Caki2 (cell line): ENCODE data around the gene TMEM169. TPM values are rescaled to one million over a fixed set of nuclear protein-coding genes. Genes with fewer than 3 reads are reported as not detected.

Experiments used
- DNase-seq: peaks from one replicate; pipeline ENCODE4 v3.0.0-alpha.2; 2015; ENCODE audit warnings: low read depth
- in situ Hi-C: cut with HindIII; loops from 2 replicates; pipeline ENCODE4 v1.10.0; 2016; ENCODE audit warnings: low sequenced_read_pairs, low pct_unique_long_range_greater_than_20kb, mixed read lengths
- total RNA-seq: library from RNA; depleted of rRNA; stranded (reverse); fragments of >200 nt; shearing (Covaris generic); gene quantifications from 2 replicates; pipeline ENCODE4 v1.2.3, GENCODE V29; 2014; ENCODE audit warnings: low replicate concordance; rRNA removed

Gene TMEM169
- total RNA-seq, 1 experiment from 2014 or later: 5.5 TPM

DNA sequence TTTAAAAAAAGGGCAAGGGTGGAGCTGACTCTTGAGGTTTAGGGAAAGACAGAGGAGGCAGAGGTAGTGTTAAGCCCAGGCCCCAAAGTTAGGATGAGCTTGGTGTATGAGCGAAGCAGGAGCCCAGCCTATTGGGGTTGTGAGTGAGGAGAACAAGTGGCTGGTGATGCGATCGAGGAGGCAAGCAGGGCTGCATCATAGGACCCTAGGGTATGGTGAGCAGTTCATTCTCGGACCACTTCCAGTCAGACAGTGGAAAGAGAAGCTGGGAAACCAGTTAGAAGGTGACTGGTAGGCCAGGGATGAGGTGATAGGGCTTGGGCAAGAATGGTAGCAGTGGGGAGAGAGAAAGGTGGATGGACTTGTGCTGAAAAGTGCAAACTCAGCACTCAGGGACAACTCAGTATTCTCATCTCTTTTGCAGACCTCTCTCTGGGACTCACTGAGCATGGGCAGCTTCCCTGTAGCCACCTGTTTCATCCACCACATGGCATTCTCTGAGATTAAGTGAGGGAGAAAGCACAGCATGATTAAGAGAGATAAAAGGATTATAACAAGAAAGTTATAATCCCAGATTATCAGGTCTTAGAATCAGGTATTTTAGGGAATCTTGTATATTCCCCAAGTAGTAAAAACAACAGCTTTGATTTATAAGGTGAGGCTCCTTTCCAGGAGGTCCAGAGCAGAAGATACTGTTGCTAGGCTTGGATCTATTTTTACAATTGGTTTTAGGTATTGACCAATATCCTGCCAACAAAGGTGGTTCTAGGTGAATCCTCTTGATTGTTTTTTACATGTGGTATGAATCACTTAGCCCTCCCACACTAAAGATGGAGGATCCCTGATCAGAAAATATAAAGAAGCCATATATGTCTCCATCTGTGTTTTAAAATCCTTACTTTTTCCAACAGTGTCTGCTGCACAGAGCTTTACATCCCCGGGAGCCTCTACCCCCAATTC lies 65.7 kb downstream of the TMEM169 start:
- DNase-seq: no peak
- in situ Hi-C loops: no loop called here

DNA sequence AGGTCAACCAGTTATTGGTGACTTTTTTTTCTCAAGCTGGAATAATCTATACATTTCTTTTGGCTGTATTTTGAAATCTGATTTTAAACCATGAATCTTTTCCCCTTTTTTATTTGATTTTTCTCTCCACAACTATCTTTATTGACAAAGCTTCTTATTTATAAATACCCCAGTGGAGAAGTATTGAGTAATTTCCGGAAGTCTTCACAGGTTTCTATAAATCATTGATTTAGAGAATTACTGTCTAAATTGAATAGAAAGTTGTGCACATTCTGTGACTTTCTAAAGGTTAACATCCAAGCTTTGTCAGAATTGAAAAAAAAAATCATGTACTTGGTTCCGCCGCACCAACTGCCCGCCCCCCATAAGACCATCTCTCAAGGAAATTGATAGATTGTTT lies 67.3 kb downstream of the TMEM169 start:
- no peak for DNase-seq
- in situ Hi-C loops: no loop called here

DNA sequence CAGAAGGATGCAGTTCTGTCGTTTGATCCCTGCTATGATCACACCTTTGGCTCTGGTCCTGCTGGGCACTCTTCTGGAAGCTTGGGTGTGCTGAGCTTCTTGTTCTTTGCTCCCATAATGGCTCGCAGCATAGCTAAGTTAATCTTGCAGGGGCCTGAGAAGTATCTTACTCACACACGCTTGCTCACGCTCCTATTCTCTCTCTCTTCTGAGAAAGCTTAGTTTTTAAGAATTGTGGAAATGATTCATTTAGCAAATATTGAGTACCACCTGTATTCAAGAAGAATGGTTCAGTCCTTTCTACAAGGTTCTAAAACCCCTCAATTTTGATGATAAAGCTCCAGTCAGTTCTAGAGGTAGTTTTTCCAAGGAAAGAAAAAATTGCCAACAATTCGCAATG lies 68.0 kb downstream of the TMEM169 start:
- no peak for DNase-seq
- in situ Hi-C loops: no loop called here

DNA sequence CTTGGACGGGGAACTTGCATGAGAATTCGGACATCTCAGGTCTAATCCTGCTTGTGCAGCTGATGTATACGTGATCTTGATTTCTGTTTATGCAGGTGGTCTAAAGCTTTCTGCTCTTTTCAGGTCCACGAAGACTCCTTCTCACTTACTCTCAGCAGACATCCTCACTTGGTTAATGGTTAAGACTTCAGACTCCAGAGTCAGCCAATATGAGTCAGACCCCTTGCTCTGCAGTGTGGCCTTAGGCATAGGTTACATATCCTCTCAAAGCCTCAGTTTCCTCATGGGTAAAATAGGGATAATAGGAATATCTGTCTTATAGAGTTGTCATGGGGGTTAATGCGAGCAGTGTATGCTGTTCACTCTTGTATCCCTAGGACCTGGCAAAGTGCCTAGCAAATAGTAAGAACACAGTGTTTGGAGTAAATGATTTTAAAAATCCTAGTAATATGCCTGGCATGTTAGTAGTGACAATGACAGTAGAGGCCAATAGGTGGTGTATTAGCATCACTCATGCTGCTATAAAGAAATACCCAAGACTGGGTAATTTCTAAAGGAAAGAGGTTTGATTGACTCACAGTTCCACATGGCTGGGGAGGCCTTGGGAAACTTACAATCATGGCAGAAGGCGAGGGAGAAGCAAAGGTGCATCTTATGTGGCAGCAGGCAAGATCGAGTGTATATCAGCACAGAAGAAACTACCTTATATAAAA lies 69.8 kb downstream of the TMEM169 start:
- DNase-seq: peak; percentile 53

More for the DNA sequence above, 69.8 kb downstream of the TMEM169 start:
- in situ Hi-C loops: no loop called here

Other genes starting within 250 kb of the TMEM169 start
- gene MREG, start 68.4 kb upstream of the TMEM169 start, total RNA-seq: 9.7 and 12.0 TPM in 2 replicates
- gene PECR, start 110 bp upstream of the TMEM169 start, total RNA-seq: 50.7 and 52.9 TPM in 2 replicates
- gene XRCC5, start 27.4 kb downstream of the TMEM169 start, total RNA-seq: 219 and 224 TPM in 2 replicates